Measurements from ENCODE around the gene KRTAP4-16.
A peak's percentile ranks its signal among the peaks of the same experiment; 100 is the strongest.
"Not testable (repeated sequence)": the region's sequence is repeated elsewhere in the genome, so short reads cannot be mapped to it uniquely, and the experiment has no call there.

Gene KRTAP4-16

GRCh38 chr17:41069031-41069430, 33.0 kb downstream of the KRTAP4-16 start:
- DNase-seq, result no peak

GRCh38 chr17:41067281-41067680, 34.7 kb downstream of the KRTAP4-16 start:
- no peak for DNase-seq

DNA sequence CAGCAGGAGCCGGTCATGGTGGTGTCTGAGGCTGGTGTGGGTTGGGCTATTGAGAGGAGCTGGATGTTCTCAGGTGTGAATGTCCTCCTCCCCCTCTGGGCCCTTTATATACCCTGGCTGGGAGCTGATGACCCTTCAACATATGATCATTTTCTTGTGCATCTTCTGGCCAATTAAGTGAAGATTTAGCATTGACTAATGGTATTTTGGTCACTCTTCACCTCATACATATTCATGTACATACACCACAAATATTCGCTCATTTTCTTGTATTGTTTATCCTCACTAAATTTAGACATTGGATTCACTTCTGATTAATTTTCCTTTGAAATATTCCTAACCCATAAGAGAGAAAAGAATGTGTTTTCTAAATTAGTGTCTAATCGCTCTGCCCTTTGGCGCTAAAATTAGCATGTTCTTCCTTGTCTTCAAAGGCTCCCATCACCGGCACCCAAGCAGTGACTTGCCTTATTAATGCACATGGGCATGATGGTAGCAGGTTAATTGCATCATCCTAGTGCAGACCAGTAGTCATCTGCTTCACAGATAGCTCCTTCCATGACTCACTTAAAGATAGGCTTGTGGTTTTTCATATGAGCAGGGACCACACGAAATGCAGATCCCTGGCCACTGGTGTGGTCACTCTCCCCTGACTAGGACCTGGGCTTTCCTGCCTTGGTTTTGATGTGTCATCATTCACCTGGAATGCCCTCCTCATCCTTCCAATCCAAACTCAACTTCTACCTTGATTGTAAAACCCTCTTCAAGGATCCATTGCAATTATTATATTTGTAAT, 36.0 kb downstream of the KRTAP4-16 start, which contains the start of gene KRTAP2-4:
KRTAP2-4 (minus strand) TSS at position 51 of the 796 bp plus-strand sequence; CDS start at position 17, 34 bp downstream.
- DNase-seq, result no peak

DNA sequence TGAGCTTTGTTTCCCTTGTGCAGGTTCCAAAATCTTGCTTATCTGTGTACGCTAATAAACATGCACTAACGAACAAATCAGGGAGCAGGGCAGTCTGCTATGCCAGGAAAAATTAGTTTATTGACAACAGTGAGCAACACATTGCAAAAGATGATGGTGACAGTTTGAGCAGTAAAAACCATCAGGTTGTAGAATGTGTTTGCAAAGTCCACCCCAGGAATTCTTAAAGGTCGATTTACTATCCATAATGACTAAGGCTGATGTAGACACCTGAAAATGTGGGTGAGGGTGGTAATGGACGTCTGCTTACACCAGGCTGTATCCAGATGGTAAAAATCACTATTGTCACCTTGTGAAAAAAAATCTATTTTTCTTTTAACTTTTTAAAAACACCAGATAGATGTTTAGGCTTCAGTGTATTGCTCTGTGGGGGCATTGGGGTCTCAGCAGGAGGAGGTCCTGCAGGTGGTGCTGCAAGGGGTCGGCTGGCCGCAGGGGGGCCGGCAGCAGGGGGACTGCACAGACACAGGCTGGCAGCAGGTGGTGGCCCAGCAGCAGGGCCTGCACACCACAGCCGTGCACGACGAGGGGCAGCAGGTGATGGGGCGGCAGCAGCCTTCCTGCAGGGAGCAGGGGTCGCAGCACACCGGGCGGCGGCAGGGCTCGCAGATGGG, 36.9 kb downstream of the KRTAP4-16 start:
- not testable (repeated sequence) for DNase-seq

DNA sequence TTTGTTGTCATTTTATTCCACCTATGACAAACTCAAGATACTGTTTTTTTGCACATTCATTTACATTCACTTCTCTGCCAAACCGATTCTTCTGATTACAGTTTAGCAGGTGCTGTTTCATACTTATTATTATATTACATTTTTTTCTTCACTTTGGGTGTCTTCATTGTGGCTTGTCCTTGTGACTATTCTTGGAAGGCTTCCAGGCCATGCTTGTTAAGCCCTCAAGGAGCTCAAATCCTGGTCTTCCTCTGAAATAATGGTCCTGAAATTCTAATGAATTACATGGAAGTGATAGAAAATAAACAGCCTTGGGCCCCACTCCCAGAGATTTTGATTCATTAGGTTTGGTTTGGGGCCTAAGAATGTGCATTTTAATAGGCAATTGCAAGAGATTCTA, 37.7 kb downstream of the KRTAP4-16 start:
- peak; percentile 30 for DNase-seq

DNA sequence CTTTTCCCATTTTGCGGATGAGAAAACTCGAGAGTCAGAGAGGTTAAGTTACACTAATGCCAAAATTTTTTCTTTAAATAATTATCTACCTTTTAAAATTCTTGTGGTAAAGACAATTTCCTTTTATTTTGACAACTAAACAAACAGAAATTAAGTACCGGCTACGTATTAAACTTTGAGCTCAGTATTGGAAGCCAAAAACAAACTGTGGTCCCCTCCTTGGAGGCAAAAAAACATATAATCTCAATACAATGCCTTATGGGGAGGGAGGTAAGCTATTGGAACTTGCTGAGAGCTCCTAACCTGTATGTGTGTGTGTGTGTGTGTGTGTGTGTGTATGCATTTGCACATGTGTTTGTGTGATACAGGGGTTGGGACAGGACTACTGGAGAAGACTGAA, 38.6 kb downstream of the KRTAP4-16 start:
- DNase-seq, result no peak

DNA sequence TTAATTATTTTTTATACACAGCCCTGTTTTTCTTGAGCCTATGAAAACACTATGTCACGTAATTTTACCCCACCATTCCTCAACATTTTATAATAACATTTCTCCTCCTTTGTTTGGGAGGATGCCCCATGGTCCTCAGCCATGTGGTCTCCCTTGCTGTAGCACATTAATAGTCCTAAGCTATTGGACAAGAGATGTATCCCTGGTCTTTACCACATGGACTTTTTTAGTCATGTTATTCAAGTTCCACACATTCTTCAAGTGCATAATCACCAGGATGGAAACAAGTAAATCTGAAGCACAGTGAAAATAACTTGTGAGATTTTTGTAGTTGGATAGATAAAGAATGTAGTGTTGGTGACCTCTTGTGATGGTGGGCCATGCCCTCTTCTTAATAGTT, 40.0 kb downstream of the KRTAP4-16 start:
- DNase-seq, result no peak

DNA sequence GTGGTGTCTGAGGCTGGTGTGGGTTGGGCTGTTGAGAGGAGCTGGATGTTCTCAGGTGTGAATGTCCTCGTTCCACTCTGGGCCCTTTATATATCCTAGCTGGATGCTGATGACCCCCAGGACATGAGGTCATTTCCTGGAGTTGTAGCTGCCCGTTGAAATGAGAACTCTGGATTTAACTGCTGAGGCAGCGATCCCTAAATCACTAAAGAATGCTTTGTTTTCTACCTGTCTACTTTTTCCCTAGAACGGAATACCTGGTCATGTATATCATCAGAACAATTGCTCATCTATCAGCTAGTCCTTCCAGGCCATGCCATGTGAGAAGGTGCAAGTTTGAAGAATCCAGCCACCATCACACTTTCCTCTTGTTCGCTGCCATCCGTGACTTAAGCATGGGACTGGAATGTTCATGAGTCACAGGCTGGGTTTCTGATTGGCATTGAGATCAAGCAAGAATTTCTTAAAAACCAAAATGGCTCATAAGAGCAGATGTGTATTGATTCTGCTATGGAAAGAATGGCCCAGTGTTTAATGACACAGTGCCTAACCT, 41.9 kb downstream of the KRTAP4-16 start, which contains the start of gene KRTAP2-3:
KRTAP2-3 (minus strand) TSS at position 63 of the 553 bp plus-strand sequence. CDS start 64 bp downstream, outside the sequence.
- DNase-seq, result no peak

GRCh38 chr17:41059276-41060051, 42.5 kb downstream of the KRTAP4-16 start:
- not testable (repeated sequence) for DNase-seq

- no peak for DNase-seq
These were observed 43.3 kb downstream of the KRTAP4-16 start for GRCh38 chr17:41058741-41059140.

DNA sequence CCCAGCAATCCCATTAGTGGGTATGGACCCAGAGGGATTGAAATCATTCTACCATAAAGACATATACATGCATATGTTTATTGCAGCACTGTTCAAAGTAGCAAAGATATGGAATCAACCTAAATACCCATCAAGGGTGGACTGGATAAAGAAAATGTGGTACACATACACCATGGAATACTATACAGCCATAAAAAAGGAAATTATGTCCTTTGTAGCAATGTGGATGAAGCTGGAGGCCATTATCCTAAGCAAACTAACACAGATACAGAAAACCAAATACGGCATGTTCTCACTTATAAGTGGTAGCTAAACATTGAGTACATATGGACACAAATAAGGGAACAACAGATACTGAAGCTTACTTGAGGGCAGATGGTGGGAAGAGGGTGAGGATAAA, 44.5 kb downstream of the KRTAP4-16 start:
- DNase-seq, result no peak

GRCh38 chr17:41055130-41055529, 46.9 kb downstream of the KRTAP4-16 start, which contains the start of gene KRTAP2-2:
Gene KRTAP2-2, minus strand, starts transcription at chr17:41055230. Its CDS starts 19 bp downstream, at chr17:41055211.
- not testable (repeated sequence) for DNase-seq

DNA sequence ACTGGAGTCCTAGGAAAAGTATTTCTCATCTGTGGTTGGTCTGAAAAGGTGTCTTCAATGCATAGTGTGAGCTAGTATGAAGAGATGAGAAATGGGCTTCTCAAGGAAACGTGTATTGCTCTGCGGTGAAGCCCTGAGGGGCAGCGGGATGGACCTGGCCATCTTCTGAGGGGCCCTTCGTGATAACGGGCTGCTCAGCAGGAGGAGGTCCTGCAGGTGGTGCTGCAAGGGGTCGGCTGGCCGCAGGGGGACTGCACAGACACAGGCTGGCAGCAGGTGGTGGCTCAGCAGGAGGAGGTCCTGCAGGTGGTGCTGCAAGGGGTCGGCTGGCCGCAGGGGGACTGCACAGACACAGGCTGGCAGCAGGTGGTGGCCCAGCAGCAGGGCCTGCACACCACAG, 47.5 kb downstream of the KRTAP4-16 start:
- not testable (repeated sequence) for DNase-seq

DNA sequence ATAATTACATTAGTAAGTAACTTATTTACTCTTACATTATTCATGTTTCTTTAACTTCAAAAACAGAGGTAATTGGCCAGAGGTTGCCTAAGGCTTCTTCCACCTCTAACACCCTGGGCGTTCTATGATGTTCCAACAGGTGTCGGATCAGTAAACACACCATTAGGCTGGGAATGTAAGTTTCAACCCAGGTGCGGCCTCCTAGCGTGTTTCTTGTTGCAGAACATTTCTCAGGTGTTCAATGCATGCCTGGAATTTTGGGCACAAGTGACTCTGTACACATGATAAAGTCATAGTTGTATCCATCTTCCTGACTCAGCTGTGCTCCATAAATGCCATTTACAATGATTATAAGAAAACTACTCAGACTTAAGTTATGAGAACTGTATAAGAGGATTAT, 48.0 kb downstream of the KRTAP4-16 start:
- no peak for DNase-seq

DNA sequence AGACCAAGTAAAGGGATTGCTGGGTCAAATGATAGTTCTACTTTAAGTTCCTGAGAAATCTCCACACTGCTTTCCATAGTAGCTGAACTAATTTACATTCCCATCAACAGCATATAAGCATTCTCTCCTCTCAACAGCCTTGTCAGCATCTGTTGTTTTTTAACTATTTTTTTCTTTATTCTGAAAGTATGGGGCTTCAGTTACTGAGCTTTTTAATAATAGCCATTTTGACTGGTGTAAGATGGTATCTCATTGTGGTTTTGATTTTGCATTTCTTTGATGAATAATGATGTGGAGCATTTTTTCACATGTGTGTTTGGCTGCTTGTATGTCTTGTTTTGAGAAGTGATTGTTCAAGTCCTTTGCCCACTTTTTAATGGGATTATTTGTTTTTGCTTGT, 49.4 kb downstream of the KRTAP4-16 start:
- no peak for DNase-seq

All from DMS79 treated with DMSO at 0.1 percent for 48 hours (cell line).